GM23248 (cell line): Measurements from ENCODE around the gene GAP43.

Experiments used
- EZH2 ChIP-seq: fragments of 200-600 bp; sonication (generic); IDR thresholded peaks from 2 replicates; pipeline ENCODE4 v1.6.1; 2018; ENCODE audit warnings: antibody characterized with exemption, mild to moderate bottlenecking; ENCODE audit not compliant: insufficient read depth, poor library complexity, severe bottlenecking
- EZH2phosphoT487 ChIP-seq: fragments of 200-600 bp; sonication (generic); IDR thresholded peaks from 2 replicates; pipeline ENCODE4 v1.6.1; 2018; ENCODE audit warnings: antibody characterized with exemption, moderate library complexity, mild to moderate bottlenecking, low read depth; ENCODE audit not compliant: insufficient read depth

DNA sequence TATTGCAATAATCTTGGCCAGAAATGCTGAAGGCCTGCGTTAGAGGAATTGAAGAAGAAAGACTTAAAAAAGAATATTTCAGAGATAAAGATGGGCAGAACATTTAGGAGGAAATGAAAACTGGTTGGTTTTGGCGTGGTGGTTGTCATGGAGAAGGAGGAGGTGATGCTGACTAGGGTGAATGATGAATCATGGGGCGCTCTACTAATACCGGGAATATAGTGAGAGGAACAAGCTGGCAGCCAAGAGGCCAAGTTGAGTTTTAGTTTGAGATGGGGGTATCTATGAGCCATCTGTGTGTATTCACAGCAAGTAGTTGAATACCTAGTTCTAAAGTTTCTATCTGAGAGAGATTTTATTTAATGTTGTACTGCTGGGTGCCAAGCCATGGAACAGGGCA is 6.8 kb upstream of the GAP43 start:
- TF ChIP-seq EZH2, result no peak
- TF ChIP-seq EZH2phosphoT487, result no peak
